Measurements from ENCODE around the gene ABCC4. TPM values are rescaled to one million over a fixed set of nuclear protein-coding genes. Genes with fewer than 3 reads are reported as not detected.

Gene ABCC4
- total RNA-seq, 1 donor: 11.8 TPM

GRCh38 chr13:95234242-95234641 is 67.0 kb downstream of the ABCC4 start:
- H3K27me3 ChIP-seq (ENCODE audit: insufficient read depth, low read length): no peaks in the 10 kb centered on the region
- H3K9me3 ChIP-seq (ENCODE audit: low read depth, low read length): no peaks in the 10 kb centered on the region
- H3K4me3 ChIP-seq (ENCODE audit: low read length): no peak overlapping the region
- peaks cover under 1% of the 10 kb centered on the region for H3K4me1 ChIP-seq (ENCODE audit: insufficient read depth, low read length)

- no peaks in the 10 kb centered on the region for H3K27me3 ChIP-seq (ENCODE audit: insufficient read depth, low read length)
- H3K9me3 ChIP-seq (ENCODE audit: low read depth, low read length): no peaks in the 10 kb centered on the region
- H3K4me3 ChIP-seq (ENCODE audit: low read length): no peak overlapping the region
- peaks cover 3% of the 10 kb centered on the region for H3K4me1 ChIP-seq (ENCODE audit: insufficient read depth, low read length)
Measured at GRCh38 chr13:95233026-95233635, 68.1 kb downstream of the ABCC4 start.

- H3K4me3 ChIP-seq (ENCODE audit: low read length): no peak overlapping the region
- H3K27me3 ChIP-seq (ENCODE audit: insufficient read depth, low read length): no peaks in the 10 kb centered on the region
- peaks cover 19% of the 10 kb centered on the region for H3K4me1 ChIP-seq (ENCODE audit: insufficient read depth, low read length)
- no peaks in the 10 kb centered on the region for H3K9me3 ChIP-seq (ENCODE audit: low read depth, low read length)
Measured at GRCh38 chr13:95231393-95231792, 69.9 kb downstream of the ABCC4 start.

- Histone ChIP-seq H3K4me1 (ENCODE audit: insufficient read depth, low read length) (peaks cover 20% of the 10 kb centered on the region), H3K27me3 (ENCODE audit: insufficient read depth, low read length) (no peaks in the 10 kb centered on the region), H3K4me3 (ENCODE audit: low read length) (no peak overlapping the region), H3K9me3 (ENCODE audit: low read depth, low read length) (no peaks in the 10 kb centered on the region)
Measured at GRCh38 chr13:95229855-95230254, 71.4 kb downstream of the ABCC4 start.

GRCh38 chr13:95228130-95228529 is 73.1 kb downstream of the ABCC4 start:
- peaks cover 20% of the 10 kb centered on the region for H3K4me1 ChIP-seq (ENCODE audit: insufficient read depth, low read length)
- no peak overlapping the region for H3K4me3 ChIP-seq (ENCODE audit: low read length)
- no peaks in the 10 kb centered on the region for H3K27me3 ChIP-seq (ENCODE audit: insufficient read depth, low read length)
- H3K9me3 ChIP-seq (ENCODE audit: low read depth, low read length): no peaks in the 10 kb centered on the region

DNA sequence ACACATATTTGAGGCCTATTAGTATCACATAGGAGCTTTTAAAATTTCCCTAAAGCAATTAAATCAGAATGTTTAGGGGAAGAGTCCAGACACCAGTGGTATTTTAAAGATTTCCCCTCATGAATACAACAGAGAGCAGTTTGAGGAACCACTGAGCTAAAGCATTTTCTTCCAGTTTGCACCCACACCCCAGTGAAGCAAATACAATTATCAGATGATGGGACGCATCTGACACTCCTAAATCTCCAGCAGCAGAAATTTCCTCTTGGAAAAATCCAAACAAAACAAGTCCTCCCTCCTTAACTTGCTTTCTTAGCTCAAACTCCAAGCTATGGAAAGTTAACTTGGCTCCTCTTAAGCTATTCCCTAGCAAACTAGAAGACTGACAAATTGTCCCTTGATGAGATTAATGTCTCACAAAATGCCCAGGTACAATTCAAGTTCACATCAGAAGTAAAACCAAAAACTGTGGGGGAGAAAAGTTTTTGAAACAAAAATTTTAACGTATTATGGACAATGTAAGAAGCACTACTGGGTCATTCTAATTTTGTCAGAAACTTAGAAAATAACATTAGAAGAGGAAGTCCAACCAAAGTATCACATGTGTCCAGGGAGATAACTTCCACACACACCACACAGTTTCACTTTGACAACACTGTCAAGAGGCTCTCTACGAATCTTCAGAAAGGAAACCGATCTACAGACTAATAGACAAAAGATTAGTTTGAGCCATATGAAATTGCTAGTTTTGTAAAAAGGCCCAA is 74.1 kb downstream of the ABCC4 start:
- peaks cover 20% of the 10 kb centered on the region for H3K4me1 ChIP-seq (ENCODE audit: insufficient read depth, low read length)
- H3K27me3 ChIP-seq (ENCODE audit: insufficient read depth, low read length): no peaks in the 10 kb centered on the region

DNA sequence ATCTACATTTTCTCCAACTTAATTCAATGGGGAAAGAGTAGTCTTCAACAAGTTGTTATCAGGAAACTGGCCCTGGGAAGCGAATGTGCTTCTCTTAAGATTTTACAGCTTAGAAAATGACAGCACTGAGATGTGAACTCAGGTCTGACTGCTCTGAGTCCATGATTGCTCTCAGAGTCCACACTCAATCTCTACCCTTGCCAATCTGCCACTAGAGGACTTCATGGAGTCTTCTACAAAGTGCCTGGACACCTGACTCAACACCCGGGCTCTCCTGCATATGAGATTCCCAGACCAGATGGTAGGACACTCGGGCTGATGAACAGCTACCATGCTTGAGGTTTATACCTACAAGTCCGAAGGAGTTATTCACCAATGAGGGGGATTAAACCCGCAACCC is 74.8 kb downstream of the ABCC4 start:
- Histone ChIP-seq H3K27me3 (ENCODE audit: insufficient read depth, low read length) (no peaks in the 10 kb centered on the region), H3K4me3 (ENCODE audit: low read length) (no peak overlapping the region), H3K4me1 (ENCODE audit: insufficient read depth, low read length) (peaks cover 20% of the 10 kb centered on the region), H3K9me3 (ENCODE audit: low read depth, low read length) (no peaks in the 10 kb centered on the region)

More for the DNA sequence above, 74.1 kb downstream of the ABCC4 start:
- no peak overlapping the region for H3K4me3 ChIP-seq (ENCODE audit: low read length)
- H3K9me3 ChIP-seq (ENCODE audit: low read depth, low read length): no peaks in the 10 kb centered on the region

GRCh38 chr13:95226050-95226449 is 75.2 kb downstream of the ABCC4 start:
- Histone ChIP-seq H3K27me3 (ENCODE audit: insufficient read depth, low read length) (no peaks in the 10 kb centered on the region), H3K9me3 (ENCODE audit: low read depth, low read length) (no peaks in the 10 kb centered on the region), H3K4me1 (ENCODE audit: insufficient read depth, low read length) (peaks cover 20% of the 10 kb centered on the region), H3K4me3 (ENCODE audit: low read length) (no peak overlapping the region)

- H3K9me3 ChIP-seq (ENCODE audit: low read depth, low read length): no peaks in the 10 kb centered on the region
- H3K4me1 ChIP-seq (ENCODE audit: insufficient read depth, low read length): peaks cover 20% of the 10 kb centered on the region
- H3K4me3 ChIP-seq (ENCODE audit: low read length): no peak overlapping the region
- H3K27me3 ChIP-seq (ENCODE audit: insufficient read depth, low read length): no peaks in the 10 kb centered on the region
Measured at GRCh38 chr13:95224064-95224463, 77.2 kb downstream of the ABCC4 start.

DNA sequence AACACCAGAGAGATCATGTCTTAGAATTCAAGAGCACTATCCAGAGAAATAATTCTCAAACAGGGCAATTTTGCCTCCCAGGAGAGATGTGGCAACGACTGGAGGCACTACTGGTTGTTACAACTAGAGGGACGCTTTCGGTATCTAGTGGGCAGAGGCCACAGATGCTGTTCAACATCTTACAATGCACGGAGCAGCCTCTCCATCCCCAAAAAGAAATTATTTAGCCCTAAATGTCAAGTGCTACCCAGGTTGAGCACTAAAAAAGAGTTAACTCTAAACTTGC is 78.6 kb downstream of the ABCC4 start:
- Histone ChIP-seq H3K4me1 (ENCODE audit: insufficient read depth, low read length) (peaks cover 13% of the 10 kb centered on the region), H3K27me3 (ENCODE audit: insufficient read depth, low read length) (no peaks in the 10 kb centered on the region), H3K4me3 (ENCODE audit: low read length) (no peak overlapping the region), H3K9me3 (ENCODE audit: low read depth, low read length) (no peaks in the 10 kb centered on the region)

DNA sequence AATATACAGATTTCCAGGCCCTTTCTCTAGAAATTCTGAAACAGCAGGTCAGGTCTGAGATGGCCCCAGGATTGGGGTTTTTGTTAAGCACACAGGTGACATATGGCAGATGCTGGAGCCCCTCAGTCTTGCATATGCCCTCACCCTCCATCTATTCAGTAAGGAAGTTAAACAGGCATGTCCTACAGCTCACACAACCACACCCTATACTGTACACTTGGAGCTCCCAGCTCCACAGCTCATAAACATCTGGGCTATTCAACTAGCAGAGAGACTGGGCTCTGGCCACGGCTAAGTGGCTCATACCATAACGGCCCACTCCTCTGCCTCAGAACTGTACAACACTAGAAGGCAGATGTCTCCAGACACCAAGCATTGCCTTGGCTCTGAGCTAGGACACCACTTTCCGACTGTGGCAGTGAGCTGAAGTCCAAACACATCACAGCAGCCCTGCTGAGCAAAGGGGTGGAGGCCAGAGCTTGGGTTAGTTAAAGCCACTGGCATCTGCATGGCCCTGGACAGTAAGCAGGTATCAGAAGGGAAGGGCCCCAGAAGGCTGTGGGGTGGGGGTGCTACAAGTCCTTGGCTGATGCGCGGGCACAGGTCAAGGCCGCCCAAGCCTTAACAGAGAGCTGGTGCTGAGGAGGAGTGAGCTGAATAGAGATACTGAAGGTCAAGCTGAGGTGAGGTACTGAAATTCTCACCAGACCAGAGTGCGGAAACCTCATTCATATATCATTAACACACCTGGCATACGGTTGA is 79.1 kb downstream of the ABCC4 start:
- H3K9me3 ChIP-seq (ENCODE audit: low read depth, low read length): no peaks in the 10 kb centered on the region
- no peaks in the 10 kb centered on the region for H3K27me3 ChIP-seq (ENCODE audit: insufficient read depth, low read length)
- H3K4me1 ChIP-seq (ENCODE audit: insufficient read depth, low read length): peaks cover 8% of the 10 kb centered on the region
- H3K4me3 ChIP-seq (ENCODE audit: low read length): no peak overlapping the region

GRCh38 chr13:95220611-95221010 is 80.6 kb downstream of the ABCC4 start:
- Histone ChIP-seq H3K4me1 (ENCODE audit: insufficient read depth, low read length) (no peaks in the 10 kb centered on the region), H3K27me3 (ENCODE audit: insufficient read depth, low read length) (no peaks in the 10 kb centered on the region), H3K4me3 (ENCODE audit: low read length) (no peak overlapping the region), H3K9me3 (ENCODE audit: low read depth, low read length) (no peaks in the 10 kb centered on the region)

- H3K27me3 ChIP-seq (ENCODE audit: insufficient read depth, low read length): no peaks in the 10 kb centered on the region
- H3K9me3 ChIP-seq (ENCODE audit: low read depth, low read length): no peaks in the 10 kb centered on the region
- no peak overlapping the region for H3K4me3 ChIP-seq (ENCODE audit: low read length)
- H3K4me1 ChIP-seq (ENCODE audit: insufficient read depth, low read length): no peaks in the 10 kb centered on the region
Measured at GRCh38 chr13:95217920-95218830, 83.1 kb downstream of the ABCC4 start.

DNA sequence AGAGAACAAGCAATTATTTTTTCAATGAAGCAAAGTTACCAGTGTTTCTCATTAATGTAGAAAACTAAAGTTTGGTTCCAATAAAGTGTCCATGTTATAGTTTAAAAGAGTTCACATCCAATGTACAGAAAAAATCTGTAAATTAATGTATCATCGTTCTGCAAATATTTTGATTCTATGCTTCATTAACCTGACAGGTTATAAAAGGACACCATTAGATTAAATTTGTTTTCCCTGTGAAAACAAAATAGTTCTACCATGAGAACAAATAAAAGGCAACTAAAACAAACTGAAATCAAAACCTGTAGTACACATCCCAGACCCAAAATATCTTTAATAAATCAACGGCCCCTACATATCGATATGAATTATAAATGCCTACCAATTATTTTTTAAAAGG is 85.1 kb downstream of the ABCC4 start:
- Histone ChIP-seq H3K4me3 (ENCODE audit: low read length) (no peak overlapping the region), H3K27me3 (ENCODE audit: insufficient read depth, low read length) (no peaks in the 10 kb centered on the region), H3K9me3 (ENCODE audit: low read depth, low read length) (no peaks in the 10 kb centered on the region), H3K4me1 (ENCODE audit: insufficient read depth, low read length) (no peaks in the 10 kb centered on the region)
